Activated naive CD8-positive, alpha-beta T cell treated with anti-CD3 and anti-CD28 coated beads for 36 hours (primary cell): ENCODE results near the gene RAMP3. TPM values are rescaled to one million over a fixed set of nuclear protein-coding genes. Genes with fewer than 3 reads are reported as not detected.

Experiments used
- DNase-seq: peaks from one replicate; pipeline ENCODE4 v3.0.0; 2021
- H3K27ac Mint-ChIP-seq: one replicate; pipeline ENCODE4 v1.8.0; 2022; ENCODE audit warnings: mild to moderate bottlenecking, moderate library complexity, mixed read lengths
- H3K27me3 Mint-ChIP-seq: one replicate; pipeline ENCODE4 v1.8.0; 2022; ENCODE audit warnings: mild to moderate bottlenecking, mixed read lengths
- H3K36me3 Mint-ChIP-seq: one replicate; pipeline ENCODE4 v1.8.0; 2021; ENCODE audit warnings: mild to moderate bottlenecking, mixed read lengths
- H3K4me1 Mint-ChIP-seq: one replicate; pipeline ENCODE4 v1.8.0; 2021; ENCODE audit warnings: mixed read lengths
- H3K4me3 Mint-ChIP-seq: one replicate; pipeline ENCODE4 v1.8.0; 2022; ENCODE audit warnings: mild to moderate bottlenecking, moderate library complexity, mixed read lengths
- H3K9me3 Mint-ChIP-seq: one replicate; pipeline ENCODE4 v1.8.0; 2022; ENCODE audit warnings: mixed read lengths
- total RNA-seq, 2 experiments: library from RNA; stranded (reverse); gene quantifications; one replicate each; pipeline ENCODE4 v1.2.3, GENCODE V29; 2021

Gene RAMP3
- total RNA-seq, 2 experiments from 2014 or later = not detected

DNA sequence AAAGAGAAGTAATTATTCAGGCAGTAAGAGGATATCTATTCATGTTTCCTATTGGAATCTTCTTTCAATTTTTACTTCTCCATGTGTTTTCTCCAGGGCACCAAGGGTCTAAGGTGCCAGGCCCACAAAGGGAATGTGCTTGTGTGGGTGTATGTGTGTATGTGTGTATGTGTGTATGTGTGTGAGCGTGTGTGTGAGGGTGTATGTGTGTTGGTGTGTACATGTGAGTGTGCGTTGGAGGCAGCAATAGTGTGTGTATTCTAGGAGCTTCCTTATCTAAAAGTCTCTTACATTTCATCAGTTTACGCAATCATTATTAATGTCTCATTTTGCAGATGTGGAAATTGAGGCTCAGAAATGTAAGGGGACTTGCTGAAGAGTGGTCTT is 28.3 kb downstream of the RAMP3 start:
- Mint-ChIP-seq H3K4me1 (no peaks in the 10 kb centered on the region), H3K36me3 (no peaks in the 10 kb centered on the region), H3K4me3 (no peak overlapping the region), H3K9me3 (no peaks in the 10 kb centered on the region), H3K27me3 (peaks cover 8% of the 10 kb centered on the region), H3K27ac (no peak overlapping the region)
- DNase-seq = no peak

DNA sequence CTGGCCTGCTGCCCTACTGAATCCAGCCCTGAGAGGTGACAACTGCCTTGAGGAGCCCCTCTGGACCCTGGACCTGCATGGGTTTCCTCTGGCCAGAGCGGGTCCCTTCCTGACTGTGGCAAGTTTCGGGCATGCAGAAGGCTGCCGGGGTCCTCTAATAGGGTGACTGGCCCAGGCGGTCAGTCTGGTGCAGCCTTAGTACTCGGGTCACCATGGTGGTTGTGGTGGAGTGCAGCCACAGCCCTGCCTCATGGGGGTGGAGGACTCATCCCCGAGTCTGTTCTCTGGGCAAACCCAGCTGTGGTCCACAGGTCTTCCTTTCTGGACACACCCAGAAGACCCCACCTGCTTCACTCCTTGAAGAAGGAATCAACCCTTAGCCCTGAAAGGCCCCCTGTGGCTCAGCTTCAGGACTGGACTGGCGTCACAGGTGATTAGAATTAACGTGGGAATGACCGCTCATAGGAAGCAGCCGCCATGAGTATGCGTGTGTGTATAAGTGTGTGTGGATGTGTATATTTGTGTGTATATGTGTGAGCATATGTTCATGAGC is 28.7 kb downstream of the RAMP3 start:
- no peak for DNase-seq
- Mint-ChIP-seq H3K27me3 (peaks cover 10% of the 10 kb centered on the region), H3K27ac (no peak overlapping the region), H3K4me1 (no peaks in the 10 kb centered on the region), H3K9me3 (no peaks in the 10 kb centered on the region), H3K4me3 (no peak overlapping the region), H3K36me3 (no peaks in the 10 kb centered on the region)

DNA sequence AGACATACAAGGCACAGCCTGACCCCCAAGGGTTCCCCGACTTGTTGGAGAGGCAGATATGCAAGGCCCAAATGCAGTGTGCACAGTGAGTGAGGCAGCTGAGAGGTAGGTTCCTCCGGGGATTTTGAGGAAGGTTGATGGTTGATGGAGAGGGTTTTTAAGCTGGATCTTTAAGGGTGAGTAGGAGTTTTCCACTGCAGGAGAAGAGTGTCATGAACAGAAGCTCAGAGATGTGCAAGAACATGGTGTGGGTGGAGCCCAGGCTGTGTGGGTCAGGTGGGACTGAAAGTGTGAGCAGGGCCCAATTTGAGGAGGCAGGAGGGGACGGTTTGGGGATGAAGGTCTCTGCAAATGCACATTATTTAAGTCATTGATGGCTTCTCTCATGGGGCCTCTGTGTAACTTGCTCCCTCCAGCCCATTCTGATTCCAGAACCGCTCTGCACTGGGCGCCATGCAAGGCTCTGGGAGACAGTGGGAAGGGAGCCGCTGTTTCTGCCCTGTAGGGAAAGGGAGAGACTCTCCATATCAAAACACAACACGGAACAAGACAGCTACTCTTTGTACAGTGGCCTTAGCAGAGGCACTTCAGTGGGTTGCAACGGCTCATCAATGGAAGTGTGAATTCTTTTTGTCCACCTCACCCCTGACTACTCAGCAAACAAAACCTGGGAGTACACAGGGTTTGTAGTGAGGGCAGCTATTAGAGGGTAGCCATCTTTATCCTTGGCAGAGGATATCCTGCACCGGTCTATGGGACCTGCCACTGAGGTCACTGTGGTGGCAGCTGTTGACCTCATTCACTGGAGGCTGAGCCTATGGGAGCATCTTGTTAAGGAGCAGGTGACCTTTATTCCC is 29.7 kb downstream of the RAMP3 start:
- Mint-ChIP-seq H3K27ac (no peak overlapping the region), H3K4me3 (no peak overlapping the region), H3K36me3 (peaks cover under 1% of the 10 kb centered on the region), H3K27me3 (peaks cover 18% of the 10 kb centered on the region), H3K4me1 (no peaks in the 10 kb centered on the region), H3K9me3 (peaks cover under 1% of the 10 kb centered on the region)
- DNase-seq = no peak

DNA sequence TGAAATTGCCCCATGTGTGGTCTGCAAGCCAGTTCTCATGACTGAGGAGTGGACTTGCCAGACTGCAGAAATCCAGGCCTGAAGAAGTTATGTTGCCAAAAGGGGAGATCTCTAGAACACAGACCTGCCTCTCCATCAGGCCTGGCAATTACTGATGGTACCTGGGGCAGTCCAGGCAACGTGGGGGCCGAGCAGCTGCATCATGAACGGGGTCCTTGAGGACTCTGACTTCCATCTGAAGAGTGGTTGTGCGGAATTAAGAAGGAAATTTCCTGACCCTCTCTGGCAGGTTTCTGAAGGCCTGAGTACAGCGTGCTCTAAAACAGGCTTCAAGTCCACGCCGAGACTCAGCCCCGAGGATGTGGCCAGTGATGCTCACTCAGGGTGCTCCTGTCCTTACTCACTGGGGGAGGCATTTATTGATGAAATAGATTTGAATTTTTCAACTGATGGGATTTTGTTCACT is 30.4 kb downstream of the RAMP3 start:
- Mint-ChIP-seq H3K27me3 (peaks cover 24% of the 10 kb centered on the region), H3K27ac (no peak overlapping the region), H3K36me3 (peaks cover 1% of the 10 kb centered on the region), H3K4me3 (no peak overlapping the region), H3K4me1 (peaks cover 2% of the 10 kb centered on the region), H3K9me3 (peaks cover 6% of the 10 kb centered on the region)
- no peak for DNase-seq

DNA sequence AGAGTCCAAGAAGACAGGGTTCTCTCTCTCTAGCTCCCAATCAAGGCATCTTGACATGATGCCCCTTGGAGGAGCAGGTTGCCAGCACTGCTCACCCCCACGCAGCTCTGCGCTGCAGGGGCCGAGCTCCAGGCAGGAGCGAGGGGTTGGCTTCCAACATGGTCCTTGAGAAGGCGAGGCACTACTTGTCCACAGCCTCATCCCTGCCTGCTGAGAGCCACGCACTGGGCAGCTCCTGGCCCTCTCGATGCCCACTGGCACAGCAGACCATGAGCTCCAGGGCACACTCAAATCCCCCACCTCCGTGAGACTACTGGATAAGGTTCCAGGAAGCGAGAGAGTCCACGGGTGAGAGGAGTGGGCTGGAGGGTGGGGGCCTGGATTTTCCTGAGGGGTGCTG is 31.1 kb downstream of the RAMP3 start:
- H3K4me3 Mint-ChIP-seq = no peak overlapping the region
- no peak for DNase-seq
- no peak overlapping the region for H3K27ac Mint-ChIP-seq
- peaks cover 8% of the 10 kb centered on the region for H3K9me3 Mint-ChIP-seq
- peaks cover 29% of the 10 kb centered on the region for H3K27me3 Mint-ChIP-seq
- H3K36me3 Mint-ChIP-seq = peaks cover 1% of the 10 kb centered on the region
- peaks cover 5% of the 10 kb centered on the region for H3K4me1 Mint-ChIP-seq

DNA sequence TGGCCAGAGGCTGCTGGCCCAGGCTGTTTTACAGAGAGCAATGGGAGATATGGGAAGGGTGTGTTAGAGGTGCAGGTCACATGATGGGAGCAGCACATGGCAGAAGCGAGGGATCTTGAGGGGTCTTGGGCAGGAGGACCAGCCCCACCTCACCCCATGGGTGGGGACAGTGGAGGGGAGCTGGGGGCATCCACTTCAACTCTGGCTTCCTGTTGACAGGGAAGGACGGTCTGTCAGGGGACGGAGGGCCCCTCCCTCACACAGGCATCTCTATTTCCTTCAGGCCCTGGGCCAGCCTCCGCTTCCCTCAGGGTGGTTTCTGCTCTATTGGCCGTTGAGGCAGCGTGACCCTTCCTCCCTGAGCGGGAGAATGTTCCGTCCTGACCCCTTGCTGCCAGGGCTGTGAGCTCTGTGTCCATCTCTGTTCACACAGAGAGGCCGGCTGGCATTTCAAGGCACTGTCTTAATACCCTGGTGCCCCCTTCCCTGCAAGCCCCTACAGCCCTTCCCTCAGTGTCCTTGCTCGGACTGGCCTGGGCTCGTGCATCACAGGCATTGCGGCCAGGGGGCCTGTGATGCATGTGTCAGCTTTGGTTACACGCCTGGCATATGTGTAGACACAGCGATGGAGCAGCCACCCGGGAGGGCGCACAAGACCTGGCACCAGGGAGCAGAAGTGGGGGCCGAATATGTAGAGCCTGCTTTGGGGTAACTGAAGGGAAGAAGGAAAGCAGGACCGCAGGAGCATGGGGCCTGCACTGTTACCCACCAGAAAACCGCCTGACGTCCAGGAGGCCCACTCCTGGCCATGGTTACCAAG is 31.8 kb downstream of the RAMP3 start:
- no peak for DNase-seq
- peaks cover 8% of the 10 kb centered on the region for H3K9me3 Mint-ChIP-seq

DNA sequence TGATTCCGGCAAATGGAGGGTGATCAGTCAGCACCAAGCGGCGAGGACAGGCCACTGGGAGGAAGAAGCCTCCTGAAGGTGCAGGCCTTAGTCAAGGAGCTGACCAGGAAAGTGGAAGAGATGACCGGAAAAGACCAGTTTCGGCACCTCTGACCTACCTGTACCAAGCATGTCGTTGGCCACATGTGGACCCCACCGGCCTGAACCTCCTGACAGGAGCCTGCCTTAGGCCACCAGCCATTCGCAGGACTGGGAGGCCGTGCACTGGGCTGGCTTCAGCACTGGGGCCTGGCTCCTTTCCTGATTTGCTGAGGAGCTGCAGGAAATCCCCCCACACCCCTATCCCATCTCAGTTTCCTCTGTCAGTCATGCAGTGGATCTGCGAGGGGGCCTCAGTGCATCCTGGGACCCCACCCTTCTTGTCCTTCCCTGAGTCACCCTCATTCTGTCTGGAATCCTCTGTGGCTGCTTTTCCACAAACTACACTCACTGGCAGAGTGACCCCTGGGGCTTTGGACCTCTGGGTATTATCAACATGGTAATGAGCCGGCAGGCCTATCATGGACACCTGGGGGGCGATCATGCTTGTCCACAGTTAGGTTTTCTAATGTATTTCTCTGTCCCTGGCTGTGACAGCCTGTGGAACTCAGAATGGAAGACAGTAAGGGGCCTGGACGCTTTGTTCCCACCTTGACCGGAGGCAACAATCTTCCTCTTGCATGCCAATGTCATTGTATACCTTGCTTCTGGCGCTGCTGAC is 33.0 kb downstream of the RAMP3 start:
- H3K27me3 Mint-ChIP-seq = peaks cover 41% of the 10 kb centered on the region

More for the DNA sequence above, 31.8 kb downstream of the RAMP3 start:
- Mint-ChIP-seq H3K27ac (no peak overlapping the region), H3K36me3 (peaks cover 1% of the 10 kb centered on the region), H3K4me1 (peaks cover 5% of the 10 kb centered on the region), H3K27me3 (peaks cover 30% of the 10 kb centered on the region), H3K4me3 (no peak overlapping the region)

DNA sequence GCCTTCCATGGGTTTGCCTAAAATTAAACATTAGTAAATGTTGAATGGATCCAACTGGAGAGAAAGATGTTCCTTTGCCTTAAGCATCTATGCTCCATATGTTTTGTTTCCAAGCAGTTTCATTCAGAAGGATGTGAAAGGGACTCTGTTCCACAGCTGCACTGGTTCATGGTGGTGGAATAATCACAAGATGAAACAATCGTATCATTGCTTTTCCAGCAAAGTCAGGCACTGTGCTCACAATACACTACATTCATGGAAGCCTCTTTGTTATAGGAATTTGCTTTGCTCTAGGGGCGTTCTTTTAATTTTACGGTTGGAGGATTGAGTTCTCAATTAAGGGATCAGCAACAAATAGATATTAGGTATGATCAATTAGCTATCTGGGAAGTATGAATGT is 33.8 kb downstream of the RAMP3 start:
- Mint-ChIP-seq H3K4me3 (no peak overlapping the region), H3K27ac (no peak overlapping the region), H3K36me3 (peaks cover 1% of the 10 kb centered on the region), H3K27me3 (peaks cover 41% of the 10 kb centered on the region), H3K9me3 (peaks cover 8% of the 10 kb centered on the region), H3K4me1 (peaks cover 17% of the 10 kb centered on the region)
- DNase-seq = no peak

More for the DNA sequence above, 33.0 kb downstream of the RAMP3 start:
- no peak for DNase-seq
- no peak overlapping the region for H3K4me3 Mint-ChIP-seq
- H3K27ac Mint-ChIP-seq = no peak overlapping the region
- H3K9me3 Mint-ChIP-seq = peaks cover 8% of the 10 kb centered on the region
- peaks cover 1% of the 10 kb centered on the region for H3K36me3 Mint-ChIP-seq
- H3K4me1 Mint-ChIP-seq = peaks cover 10% of the 10 kb centered on the region

DNA sequence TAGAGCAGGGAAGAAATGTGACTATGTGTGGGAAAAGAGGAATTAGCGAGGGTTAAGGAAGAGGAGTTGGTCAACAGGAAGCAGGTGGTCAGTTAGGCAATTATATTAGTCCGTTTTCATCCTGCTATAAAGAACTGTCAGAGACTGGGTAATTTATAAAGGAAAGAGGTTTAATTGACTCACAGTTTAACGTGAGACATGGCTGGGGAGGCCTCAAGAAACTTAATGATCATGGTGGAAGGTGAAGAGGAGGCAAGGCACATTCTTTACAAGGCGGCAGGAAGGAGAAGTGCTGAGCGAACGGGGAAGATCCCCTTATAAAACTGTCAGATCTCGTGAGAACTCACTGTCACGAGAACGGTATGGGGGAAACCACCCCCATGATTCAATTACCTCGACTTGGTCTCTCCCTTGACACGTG is 35.0 kb downstream of the RAMP3 start:
- no peak overlapping the region for H3K27ac Mint-ChIP-seq
- H3K9me3 Mint-ChIP-seq = peaks cover 8% of the 10 kb centered on the region
- peaks cover 1% of the 10 kb centered on the region for H3K36me3 Mint-ChIP-seq
- no peak for DNase-seq
- no peak overlapping the region for H3K4me3 Mint-ChIP-seq
- peaks cover 30% of the 10 kb centered on the region for H3K4me1 Mint-ChIP-seq
- peaks cover 54% of the 10 kb centered on the region for H3K27me3 Mint-ChIP-seq

DNA sequence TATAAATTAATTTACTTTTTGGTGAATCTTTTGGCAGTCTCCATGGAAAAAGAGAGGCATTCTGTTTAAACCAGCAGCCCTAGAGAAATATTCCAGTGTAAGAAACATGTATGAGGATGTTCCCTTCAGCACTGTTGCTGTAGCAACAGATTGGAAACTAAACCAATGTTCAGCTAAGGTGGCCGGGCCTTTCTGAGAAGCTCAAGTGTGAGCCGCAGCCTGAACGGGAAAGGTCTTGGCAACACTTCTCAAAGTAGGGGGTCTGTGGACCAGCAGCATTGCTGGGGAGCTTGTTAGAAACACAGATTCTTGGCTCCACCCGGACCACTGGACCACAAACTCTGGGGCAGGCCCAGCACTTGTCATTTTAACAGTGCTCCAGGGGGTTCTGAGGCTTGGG is 36.2 kb downstream of the RAMP3 start:
- no peak overlapping the region for H3K4me3 Mint-ChIP-seq
- no peak overlapping the region for H3K27ac Mint-ChIP-seq
- peaks cover 8% of the 10 kb centered on the region for H3K9me3 Mint-ChIP-seq
- H3K4me1 Mint-ChIP-seq = peaks cover 33% of the 10 kb centered on the region
- DNase-seq = no peak
- peaks cover 1% of the 10 kb centered on the region for H3K36me3 Mint-ChIP-seq
- peaks cover 59% of the 10 kb centered on the region for H3K27me3 Mint-ChIP-seq

DNA sequence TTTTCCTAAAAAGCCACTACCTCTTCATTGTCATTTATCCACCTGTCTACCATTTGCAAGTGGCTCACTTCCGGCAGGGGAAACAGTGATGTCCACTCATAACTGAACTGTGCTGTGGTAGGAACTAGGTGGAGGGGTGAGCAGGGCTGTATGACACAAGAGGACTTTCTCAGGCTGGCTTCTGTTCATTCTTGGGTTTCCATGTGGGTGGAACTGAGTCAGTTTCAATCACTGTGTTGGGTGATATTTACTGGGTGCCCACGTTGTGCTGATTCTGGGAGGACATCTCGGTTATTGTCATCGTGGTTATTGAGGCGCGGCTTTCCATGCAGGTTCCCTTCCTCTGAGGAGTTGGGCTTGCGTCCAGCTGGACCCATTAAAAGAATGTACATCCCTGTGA is 38.8 kb downstream of the RAMP3 start:
- peaks cover 1% of the 10 kb centered on the region for H3K36me3 Mint-ChIP-seq
- H3K9me3 Mint-ChIP-seq = peaks cover 8% of the 10 kb centered on the region
- H3K27me3 Mint-ChIP-seq = peaks cover 56% of the 10 kb centered on the region
- peaks cover 41% of the 10 kb centered on the region for H3K4me1 Mint-ChIP-seq
- H3K27ac Mint-ChIP-seq = no peak overlapping the region
- no peak overlapping the region for H3K4me3 Mint-ChIP-seq
- peak; percentile 78 for DNase-seq

DNA sequence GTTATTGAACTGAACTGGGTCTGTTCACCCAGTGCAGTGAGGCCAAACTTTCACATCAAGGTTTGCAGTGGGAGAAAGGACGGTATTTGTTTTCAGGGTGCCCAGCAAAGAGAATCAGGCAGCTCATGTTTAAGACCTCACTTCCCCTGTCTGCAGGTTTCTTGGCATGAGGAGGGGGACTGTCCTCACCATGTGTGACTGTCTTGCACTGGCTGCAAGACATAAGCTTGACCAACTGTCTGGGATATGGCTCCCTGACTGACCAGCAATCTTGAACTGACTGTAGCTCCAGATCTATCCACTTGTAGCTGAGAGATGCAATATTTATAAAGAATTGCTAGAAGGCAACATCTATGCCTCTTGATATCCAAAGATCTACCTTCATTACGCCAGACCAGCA is 39.9 kb downstream of the RAMP3 start:
- H3K27ac Mint-ChIP-seq = no peak overlapping the region
- H3K36me3 Mint-ChIP-seq = no peaks in the 10 kb centered on the region
- H3K9me3 Mint-ChIP-seq = peaks cover 7% of the 10 kb centered on the region
- no peak overlapping the region for H3K4me3 Mint-ChIP-seq
- peaks cover 41% of the 10 kb centered on the region for H3K4me1 Mint-ChIP-seq
- H3K27me3 Mint-ChIP-seq = peaks cover 47% of the 10 kb centered on the region
- no peak for DNase-seq

DNA sequence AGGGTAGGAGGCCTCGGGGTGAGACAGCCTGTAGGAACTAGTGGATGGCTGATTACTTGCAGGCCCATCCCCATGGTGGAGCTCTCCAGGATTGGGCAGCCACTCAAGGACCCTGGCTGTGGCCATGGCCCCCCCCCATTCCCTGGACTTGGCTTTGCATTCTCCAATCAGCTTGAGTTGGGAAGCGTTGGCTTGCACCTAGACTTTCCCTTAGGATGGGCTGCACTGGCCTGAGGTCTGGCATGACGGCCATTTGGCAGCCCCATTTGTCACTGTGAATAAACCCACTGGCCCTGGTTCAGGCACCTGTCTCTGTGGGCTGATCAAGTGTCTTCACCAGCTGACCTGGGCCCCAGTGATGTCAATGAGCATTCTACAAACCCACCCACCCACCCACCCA is 41.4 kb downstream of the RAMP3 start:
- Mint-ChIP-seq H3K9me3 (no peaks in the 10 kb centered on the region), H3K36me3 (no peaks in the 10 kb centered on the region), H3K27me3 (peaks cover 37% of the 10 kb centered on the region), H3K27ac (no peak overlapping the region), H3K4me1 (peaks cover 45% of the 10 kb centered on the region), H3K4me3 (no peak overlapping the region)
- no peak for DNase-seq

DNA sequence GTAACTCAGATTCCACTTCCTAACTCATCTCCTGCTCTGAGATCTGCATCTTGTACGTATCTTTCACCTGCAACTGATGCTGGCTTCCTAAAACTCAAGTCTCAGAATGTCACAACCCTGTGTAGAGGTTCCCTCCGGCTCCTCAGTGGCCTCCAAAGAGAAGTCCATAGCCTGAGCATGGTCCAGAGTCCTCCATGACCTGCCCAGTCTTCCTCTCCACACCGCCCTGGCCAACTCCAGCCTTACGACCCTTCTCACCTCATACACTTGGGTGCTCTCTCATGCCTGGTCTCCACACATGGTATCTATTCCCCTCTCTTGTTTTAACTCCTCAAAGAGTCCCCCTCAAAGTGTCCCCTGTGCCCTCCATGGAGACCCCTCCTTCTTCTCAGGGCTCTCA is 41.9 kb downstream of the RAMP3 start:
- Mint-ChIP-seq H3K4me3 (no peak overlapping the region), H3K4me1 (peaks cover 50% of the 10 kb centered on the region), H3K9me3 (no peaks in the 10 kb centered on the region), H3K27me3 (peaks cover 34% of the 10 kb centered on the region), H3K27ac (peak overlapping the region; percentile 9), H3K36me3 (no peaks in the 10 kb centered on the region)
- DNase-seq = no peak
